HG03066 (cell line): ENCODE measurements around the gene GSTM2.
A peak's percentile ranks its signal among the peaks of the same experiment; 100 is the strongest.

Experiments
- ATAC-seq: cut with Tn5 transposase; IDR thresholded peaks from one replicate; pipeline ENCODE4 v1.9.1; 2021; ENCODE audit warnings: low read depth; ENCODE audit not compliant: unreplicated experiment

The GSTM2 gene

DNA sequence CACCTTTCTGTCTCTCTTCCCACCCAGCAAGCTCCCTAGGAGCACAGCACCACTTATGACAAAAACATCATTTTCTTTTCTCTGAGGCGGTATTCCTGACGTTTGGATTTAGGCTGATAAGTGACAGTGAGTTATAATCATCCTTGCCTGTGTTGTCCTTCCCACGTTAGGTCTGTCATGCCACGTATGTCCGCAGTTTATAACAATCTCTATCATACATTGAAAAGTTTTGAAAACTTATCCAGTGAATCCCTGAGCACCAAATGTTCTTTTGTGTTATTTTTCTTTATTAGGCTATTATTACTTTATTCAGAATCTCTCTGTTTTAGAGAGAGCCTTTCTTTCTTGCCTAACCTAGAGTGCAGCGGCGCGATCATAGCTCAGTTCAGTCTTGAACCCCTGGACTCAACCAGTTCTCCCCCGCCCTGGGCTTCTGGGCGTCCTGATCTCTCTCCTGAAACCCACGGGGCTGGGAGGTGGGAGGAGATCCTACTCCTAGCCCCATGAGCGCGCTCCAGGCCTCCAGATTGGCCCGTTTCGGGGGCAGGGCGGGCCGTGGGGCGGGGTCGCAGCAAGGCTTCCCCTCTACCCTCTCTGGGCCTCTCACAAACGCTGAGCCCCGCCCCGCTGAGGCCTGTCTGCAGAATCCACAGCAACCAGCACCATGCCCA, at the start of gene GSTM2:
Gene GSTM2, plus strand, starts transcription at position 606 of the 671 bp plus-strand sequence. Its CDS starts 59 bp downstream, at position 665.
- peak; percentile 82 for ATAC-seq

DNA sequence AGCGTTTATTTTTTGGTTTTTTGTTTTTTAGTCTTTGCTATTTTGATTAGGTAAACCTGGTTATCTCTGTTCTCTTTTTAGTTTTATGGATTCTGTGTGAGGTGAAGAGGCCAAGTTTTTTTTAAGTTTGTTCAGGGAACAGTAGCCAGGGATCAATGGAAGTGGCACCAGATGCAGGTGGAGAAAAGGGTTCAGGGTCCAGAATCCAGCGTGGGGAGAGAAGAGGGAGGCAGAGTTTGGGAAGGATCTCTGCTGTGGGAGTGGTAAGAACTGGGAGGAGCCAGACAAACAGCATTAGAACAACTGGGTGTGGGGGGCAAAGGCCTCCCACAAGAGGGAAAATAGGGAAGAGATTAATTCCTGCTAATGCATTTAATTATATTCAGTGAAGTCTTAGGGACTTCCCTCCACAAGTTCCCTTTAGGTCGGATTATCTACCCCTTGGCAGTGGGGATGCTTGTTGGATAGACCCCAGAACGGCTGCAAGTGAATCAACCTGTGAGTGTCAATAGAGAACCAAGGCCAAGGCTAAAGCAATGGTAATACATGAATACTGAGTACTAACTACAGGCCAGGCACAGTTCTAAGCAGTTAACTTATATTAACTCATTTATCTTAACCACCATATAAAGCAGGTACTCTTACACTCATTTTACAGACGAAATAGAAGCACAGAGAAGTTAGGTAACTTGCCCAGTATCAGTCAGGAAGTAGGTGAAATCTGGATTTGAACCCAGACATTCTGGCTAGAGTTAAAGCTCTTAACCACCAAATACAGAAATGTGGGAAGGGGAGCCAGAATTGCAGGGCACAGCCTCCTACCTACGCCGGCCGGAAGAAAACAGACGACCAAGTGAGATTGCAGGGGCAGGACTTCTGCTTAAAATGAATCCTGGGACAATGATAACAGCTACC, 48.9 kb upstream of the GSTM2 start:
- peak; percentile 2 for ATAC-seq

DNA sequence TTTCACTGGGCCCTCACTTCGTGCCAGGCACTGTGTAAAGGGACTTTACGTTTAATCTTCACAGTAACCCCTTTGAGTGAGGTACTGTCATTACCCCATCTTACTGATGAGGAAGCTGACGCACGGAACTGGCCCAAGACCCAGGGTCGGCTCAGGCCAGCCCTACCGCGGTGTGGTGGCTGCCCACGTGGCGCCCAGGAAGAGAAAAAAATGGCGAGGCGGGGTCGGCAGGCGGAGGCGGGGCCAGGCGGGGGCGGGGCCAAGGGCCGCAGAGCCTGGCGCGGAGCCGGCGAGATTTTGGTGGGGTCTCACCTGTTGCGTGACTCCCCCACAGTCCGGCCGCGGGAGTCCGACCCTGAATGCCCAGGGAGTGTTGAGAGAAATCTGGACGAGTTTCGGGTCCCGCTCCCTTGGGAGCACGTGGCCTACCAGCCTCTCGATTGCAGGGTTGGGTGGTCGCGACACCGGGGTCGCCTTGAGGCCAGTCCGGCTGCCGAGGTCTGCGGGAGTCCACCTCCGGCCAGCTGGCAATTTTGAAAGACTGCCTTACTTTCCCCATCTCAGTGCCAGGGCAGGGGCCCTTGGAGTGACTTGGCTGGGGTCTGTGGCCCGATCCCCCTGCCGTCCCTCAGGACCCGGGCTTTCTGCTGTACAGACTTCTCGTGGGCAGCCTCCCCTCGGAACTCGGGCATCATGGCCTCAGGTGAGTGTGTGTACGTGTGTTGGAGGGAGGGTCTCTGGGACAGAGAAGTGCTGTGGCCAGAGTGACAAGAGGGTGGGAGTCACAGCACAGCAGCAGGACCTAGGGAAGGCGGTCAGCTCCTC, 48.1 kb upstream of the GSTM2 start, which contains the start of the genes AMPD2 and GNAT2:
Gene AMPD2, plus strand, starts transcription at position 262 of the 825 bp plus-strand sequence. CDS start 1,339 bp downstream, outside the sequence.
Gene GNAT2, minus strand, starts transcription at position 41 of the 825 bp plus-strand sequence. CDS start 6,746 bp downstream, outside the sequence.
- ATAC-seq: peak; percentile 56

DNA sequence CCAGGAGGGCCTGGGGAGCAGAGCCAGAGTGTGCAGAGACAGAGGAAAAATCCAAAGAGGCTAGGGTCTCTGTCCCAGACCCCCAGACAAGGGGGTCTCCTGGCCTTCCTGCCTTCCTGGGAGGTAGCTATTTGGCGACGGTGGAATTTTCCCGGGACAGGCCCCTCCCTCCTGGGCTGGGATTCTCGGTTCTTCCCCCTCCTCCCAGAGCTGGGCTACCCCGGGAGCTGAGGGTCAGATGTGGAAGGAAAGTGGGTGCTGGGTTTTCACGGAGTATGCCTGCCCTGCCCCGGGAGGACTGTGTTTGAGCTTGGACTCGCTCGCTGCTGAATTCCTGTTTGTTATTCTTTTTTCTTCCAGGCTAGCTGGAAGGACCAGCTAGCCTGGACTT, 47.5 kb upstream of the GSTM2 start:
- peak; percentile 0 for ATAC-seq

DNA sequence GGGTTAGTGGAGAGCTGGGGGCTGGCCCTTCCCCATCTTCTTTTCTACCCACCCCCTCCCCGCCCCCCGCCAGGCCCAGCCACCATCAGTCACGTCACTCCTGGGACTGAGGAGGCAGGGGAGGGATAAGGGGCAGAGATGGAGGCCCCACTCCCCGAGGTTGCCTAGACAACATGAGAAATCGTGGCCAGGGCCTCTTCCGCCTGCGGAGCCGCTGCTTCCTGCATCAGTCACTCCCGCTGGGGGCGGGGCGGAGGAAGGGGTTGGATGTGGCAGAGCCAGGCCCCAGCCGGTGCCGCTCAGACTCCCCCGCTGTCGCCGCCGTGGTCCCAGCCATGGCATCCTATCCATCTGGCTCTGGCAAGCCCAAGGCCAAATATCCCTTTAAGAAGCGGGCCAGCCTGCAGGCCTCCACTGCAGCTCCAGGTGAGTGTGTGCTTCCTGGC, 47.0 kb upstream of the GSTM2 start:
- ATAC-seq: peak; percentile 78

DNA sequence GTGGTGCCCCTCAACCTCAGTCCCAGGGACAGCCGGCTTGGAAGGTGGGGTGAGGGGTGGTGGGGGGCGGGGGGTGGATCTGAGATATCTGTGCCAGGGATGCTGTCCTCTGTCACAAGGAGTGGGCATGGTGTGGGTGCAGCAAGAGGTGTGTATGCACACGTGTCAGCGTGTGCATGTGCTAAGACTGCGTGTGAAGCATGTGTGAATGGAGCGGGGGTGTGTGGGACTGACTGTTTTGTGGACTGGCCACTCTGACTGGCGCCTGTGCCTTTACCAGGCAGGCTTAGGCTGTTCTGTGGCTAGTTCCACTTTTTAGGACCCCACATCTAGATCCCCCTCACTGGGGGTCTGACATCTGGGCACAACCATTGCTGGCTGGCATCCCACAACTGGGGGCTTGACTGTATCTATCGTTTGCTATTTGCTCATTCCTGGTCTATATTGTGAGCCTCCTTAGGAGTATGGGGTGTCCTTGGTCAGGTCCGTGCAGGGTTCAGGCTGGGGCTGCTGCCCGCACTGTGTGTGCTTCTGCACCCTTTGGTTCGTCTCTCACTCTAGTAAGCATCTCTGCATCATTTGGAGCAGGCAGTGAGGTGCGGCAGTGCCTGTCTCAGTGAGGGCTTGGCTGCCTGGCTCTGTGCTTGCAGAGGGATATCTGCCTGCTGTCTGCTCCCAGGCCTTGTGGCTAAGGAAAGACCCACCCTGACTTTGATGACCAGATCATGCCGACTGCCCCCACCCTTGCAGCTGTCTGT, 46.3 kb upstream of the GSTM2 start:
- no peak for ATAC-seq

DNA sequence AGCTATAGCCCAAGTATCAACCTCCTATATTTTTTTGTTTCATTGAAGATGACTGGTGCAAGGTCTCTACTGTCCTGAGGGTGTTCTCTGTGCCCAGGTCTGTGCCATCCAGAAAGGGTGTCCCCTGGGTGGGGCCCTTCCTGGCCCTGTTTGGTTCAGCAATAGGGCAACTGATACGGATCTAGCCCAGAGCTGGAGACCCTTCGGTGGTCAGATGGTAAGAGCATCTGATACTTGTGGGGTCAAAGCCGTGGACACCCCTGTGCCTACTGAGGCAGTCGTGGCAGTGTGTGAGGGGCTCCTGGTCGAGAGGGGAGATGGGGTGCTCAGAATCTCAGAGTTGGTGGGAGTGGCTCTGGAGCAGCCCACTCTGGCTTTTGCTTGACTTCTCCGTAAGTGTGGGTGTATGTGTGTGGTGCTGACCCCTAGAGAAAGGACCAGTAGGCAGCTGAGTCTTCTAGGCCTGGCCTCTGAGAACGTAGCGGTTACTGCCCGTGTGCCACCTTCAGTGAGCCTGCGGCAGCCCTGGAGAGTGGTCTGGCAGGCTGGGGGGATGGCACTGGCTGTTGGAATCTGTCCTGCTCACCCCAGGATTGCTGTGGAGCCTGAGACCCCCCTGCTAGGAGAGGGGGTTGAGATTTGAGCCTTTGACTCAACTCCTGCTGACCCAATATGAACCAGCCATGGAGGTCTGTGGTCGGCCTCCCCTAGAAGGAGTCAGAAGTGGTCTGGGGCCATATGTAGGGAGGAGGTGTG, 45.5 kb upstream of the GSTM2 start:
- ATAC-seq: no peak

DNA sequence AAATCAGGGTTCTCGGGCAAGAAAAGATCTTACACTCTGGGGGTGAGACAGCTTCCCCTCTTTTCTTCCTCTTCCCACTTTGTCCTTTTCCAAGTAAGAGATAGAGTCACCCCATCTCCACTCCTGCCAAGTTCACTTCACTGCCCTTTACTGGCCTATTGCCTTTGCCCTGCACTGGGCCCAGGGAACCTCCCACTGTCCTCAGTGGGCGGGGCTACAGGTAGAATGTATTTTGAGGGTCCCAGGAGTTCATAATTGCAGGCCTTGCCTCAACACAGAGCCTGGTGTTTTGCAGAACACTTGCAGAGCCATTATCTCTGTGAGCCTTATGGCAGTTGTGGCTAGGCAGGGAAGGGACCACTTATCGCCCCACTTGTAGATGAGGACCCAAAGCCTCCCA, 45.0 kb upstream of the GSTM2 start:
- ATAC-seq: no peak

DNA sequence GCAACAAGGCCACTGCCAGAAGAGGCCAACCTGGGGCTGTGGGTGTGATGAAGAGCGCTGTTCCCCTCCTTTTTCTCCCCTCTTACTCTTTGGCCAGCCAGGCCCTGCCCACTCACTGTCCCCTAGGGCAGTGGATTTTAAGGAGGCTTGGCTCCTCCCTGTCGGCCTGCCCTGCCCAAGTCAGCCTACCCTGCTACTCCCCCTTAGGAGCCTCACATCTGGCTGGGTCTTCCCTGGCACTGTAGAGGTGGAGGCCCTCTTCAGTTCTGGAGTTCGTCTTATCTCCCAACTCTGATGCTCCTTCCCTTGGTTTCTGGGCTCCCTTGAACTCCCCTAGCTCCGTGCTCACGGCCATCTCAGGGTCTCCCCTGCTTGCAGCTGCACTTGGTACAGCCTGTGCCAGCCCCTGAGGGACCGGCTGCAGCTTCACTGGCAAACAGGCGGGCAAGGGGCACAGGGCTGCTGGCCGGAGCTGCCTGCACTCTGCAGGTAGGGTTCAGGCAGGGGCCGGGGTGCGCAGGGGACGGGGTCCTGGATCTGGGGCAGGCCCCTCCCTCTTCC, 44.2 kb upstream of the GSTM2 start:
- no peak for ATAC-seq

DNA sequence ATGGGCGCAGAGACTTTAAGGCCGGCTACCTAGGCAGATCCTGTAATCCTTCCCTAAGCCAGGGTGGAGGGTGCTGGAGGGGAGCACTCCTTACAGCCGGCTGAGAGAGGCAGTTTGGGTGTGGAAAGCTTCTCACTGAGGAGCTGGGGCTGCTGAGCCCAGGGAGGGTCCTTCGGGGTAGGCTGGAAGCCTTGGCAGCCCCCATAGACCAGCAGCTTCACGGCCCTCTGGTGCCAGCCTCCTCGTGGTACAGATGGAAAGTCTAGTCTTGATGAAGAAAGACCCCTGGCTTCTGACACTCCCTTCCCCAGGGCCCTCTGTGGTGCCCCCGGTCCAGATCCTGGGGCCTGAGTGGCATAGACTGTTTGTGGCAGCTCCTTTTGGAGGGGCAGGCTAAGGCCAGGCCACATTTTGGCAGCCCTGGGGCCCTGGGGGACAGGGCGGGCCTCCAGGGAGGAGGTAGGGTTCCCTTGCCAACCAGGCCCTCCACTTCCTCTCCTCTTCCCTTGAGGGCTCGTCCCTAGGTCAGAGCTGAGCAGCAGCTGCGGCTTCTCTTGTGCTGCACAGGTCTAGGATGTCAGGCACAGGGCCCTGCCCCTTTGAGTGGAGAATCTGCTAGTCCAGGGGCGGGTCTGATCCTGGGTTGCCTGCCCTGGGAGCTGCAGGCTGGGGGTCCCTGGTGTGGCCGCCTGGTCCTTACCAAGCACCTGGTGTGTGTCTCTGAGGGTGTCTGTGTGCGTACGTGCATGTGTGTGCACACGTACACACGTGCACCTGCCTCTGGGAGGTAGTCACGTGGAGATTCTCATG, 43.5 kb upstream of the GSTM2 start:
- ATAC-seq: no peak

DNA sequence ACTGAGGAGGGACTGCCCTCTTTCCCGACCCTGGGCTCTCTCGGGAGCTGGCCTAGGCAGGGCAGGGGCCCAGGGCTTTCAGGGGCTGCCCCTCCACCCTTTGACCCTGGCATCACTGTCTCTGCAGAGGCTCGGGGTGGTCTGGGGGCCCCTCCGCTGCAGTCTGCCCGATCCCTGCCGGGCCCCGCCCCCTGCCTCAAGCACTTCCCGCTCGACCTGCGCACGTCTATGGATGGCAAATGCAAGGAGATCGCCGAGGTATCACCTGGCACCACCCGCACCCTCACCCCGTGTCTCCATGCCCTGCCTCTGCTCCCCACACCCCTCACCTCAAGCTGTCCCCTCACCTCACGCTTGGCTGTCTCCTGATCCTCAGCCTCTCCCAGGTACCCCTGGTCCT, 42.7 kb upstream of the GSTM2 start:
- no peak for ATAC-seq

DNA sequence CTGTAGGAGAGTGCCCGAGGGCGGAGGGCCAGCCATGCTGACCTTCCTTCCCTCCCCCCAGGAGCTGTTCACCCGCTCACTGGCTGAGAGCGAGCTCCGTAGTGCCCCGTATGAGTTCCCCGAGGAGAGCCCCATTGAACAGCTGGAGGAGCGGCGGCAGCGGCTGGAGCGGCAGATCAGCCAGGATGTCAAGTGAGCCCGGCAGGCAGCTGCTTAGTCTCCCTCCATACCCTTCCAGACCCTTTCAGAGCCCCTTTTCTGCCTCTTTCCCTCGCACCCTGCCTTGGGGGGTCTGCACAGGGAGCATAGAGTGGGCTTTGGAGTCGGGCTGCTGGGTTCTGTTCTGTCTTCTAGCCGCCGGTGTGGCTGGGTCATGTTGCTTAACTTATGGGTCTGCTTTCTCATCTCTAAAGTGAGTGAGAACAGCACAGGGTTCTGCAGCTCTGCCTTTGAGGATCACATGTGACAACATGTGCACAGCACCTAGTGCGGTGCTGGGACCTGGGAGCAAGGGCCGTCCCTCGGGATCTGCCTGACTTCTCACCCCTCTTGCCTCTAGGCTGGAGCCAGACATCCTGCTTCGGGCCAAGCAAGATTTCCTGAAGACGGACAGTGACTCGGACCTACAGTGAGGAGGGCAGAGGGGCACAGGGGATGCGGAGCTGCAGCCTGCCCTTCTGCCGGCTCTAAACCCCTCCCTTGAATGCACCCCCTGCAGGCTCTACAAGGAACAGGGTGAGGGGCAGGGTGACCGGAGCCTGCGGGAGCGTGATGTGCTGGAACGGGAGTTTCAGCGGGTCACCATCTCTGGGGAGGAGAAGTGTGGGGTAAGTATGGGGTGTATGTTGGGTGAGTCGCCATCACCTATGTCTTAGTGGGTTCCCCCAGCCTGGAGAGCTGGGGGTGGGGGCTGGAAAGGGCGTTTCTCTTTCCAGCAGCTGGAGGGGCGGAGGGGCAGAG, 42.0 kb upstream of the GSTM2 start:
- no peak for ATAC-seq

DNA sequence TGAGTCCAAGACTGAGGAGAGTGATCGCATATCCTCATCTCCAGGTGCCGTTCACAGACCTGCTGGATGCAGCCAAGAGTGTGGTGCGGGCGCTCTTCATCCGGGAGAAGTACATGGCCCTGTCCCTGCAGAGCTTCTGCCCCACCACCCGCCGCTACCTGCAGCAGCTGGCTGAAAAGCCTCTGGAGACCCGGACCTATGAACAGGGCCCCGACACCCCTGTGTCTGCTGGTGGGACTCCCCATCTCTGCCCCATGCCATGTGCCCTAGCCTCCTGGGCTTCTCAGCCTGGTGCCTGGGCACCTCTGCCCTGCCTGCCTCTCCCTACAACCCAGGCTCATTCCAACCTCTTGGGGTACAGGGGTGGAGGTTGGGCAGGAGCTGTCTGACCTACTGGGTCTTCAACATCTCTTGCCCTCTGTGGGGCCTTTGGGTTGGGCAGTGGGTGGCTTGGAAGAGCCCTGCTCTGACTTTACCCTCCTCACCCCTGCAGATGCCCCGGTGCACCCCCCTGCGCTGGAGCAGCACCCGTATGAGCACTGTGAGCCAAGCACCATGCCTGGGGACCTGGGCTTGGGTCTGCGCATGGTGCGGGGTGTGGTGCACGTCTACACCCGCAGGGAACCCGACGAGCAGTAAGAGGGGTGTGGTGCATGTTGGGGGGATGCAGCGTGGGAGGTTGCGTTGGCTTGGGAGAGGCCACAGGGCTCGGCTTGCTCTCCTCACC, 41.0 kb upstream of the GSTM2 start:
- no peak for ATAC-seq

DNA sequence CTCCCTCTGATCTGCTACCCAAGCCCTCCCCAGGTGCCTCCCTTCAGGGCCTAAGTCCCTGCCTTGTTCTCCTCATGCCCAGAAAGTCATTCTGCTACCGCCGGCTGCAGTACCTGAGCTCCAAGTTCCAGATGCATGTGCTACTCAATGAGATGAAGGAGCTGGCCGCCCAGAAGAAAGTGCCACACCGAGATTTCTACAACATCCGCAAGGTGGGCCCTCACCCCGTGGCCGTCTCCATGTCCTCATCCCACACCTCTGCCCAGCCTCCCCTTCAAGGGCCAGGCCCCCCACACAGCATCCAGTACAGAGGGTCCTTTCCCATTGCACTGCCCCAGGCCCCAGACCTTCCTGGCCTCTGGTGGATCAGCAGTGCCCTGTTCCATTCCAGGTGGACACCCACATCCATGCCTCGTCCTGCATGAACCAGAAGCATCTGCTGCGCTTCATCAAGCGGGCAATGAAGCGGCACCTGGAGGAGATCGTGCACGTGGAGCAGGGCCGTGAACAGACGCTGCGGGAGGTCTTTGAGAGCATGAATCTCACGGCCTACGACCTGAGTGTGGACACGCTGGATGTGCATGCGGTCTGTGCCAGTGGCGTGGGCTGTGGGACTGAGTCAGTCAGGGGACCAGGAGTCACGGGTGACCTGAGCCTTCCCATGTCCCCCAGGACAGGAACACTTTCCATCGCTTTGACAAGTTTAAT, 40.0 kb upstream of the GSTM2 start:
- ATAC-seq: no peak

DNA sequence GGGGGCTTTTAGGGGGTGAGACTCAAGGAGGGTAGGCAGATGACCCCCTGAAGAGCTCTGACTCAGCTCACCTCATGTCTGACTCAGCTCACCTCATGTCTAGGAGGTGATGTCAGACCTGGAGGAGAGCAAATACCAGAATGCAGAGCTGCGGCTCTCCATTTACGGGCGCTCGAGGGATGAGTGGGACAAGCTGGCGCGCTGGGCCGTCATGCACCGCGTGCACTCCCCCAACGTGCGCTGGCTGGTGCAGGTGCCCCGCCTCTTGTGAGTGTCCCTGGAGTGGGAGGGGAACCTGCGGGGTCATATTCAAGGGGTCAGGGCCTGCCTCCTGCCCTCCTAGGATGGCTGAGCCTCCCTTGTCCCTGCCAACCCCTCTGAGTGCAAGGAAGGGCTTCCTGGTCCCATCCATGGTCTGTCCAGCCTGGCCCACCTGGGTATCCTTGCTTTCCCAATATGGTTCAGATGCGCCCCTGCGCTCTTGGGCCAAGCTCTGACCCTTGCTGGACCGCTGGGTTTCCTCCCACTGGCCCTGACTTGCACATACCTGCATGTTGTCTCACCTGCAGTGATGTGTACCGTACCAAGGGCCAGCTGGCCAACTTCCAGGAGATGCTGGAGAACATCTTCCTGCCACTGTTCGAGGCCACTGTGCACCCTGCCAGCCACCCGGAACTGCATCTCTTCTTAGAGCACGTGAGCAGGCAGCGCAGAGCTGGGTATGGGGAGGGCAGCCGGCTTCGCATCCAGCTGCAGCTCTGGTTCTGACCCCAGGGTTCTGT, 39.1 kb upstream of the GSTM2 start:
- no peak for ATAC-seq
